ENCODE results near the gene SPAG7.

DNA sequence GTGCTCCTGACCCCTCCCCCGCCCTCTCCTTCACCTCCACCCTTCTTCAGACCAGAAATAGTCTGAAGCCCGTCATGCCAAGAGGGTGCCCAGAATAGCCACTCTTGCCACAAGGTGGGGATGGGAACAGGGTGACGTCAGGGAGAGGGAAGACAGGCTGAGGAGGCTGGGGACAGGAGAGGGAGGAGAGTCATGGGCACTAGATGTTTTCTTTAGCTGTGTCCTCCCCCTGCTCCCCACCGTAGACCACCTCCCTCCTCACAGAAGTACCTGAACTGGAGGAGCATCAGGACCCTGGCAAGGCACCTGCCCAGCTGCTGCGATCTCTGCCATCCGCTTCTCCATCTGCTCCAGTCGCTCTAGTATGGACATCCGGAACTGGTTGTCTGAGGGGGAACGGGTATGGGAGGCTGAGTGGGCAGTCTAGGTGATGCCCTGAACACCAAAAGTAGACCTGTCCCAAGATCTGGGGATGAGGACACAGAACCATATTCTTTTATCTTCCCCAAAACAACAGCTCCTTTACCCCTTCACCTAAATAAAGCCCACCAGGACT lies 6.6 kb upstream of the SPAG7 start:
- TF ChIP-seq, protein P1, sequence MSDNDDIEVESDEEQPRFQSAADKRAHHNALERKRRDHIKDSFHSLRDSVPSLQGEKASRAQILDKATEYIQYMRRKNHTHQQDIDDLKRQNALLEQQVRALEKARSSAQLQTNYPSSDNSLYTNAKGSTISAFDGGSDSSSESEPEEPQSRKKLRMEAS (IDR thresholded peaks at IDR 0.05; ENCODE audit: low read depth) = no peak
- TF ChIP-seq, protein P2, sequence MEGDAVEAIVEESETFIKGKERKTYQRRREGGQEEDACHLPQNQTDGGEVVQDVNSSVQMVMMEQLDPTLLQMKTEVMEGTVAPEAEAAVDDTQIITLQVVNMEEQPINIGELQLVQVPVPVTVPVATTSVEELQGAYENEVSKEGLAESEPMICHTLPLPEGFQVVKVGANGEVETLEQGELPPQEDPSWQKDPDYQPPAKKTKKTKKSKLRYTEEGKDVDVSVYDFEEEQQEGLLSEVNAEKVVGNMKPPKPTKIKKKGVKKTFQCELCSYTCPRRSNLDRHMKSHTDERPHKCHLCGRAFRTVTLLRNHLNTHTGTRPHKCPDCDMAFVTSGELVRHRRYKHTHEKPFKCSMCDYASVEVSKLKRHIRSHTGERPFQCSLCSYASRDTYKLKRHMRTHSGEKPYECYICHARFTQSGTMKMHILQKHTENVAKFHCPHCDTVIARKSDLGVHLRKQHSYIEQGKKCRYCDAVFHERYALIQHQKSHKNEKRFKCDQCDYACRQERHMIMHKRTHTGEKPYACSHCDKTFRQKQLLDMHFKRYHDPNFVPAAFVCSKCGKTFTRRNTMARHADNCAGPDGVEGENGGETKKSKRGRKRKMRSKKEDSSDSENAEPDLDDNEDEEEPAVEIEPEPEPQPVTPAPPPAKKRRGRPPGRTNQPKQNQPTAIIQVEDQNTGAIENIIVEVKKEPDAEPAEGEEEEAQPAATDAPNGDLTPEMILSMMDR (IDR thresholded peaks at IDR 0.05) = no peak
- TF ChIP-seq RAD21 (IDR thresholded peaks at IDR 0.05; ENCODE audit: low read length) = no peak

All from SK-N-SH (cell line).